GM21737 (cell line): Measurements from ENCODE around the gene THADA.

Source experiments
- ATAC-seq: cut with Tn5 transposase; IDR thresholded peaks from one replicate; pipeline ENCODE4 v1.9.1; 2021; ENCODE audit warnings: mild to moderate bottlenecking, moderate library complexity; ENCODE audit not compliant: unreplicated experiment

Gene THADA

DNA sequence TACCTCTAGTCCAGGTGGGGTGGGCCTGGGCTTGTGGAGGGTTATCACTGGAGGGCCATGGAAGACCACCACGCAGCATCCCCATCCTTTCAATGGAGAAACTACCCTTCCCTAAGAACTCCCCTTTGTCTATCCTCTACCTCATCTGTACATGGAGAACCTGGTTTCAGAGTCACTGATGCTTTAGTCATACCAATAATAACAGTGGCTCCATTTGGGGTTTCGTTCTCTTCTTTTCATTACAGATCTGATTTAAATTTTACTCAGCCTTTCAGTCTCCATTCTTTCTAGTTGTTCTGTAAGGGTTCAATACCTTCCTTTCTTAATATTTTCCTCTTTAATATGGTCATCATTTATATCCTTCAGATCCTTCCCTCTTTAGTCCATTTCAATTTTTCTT lies 314.8 kb downstream of the THADA start:
- ATAC-seq = no peak

GRCh38 chr2:43279317-43279840 lies 316.5 kb downstream of the THADA start:
- ATAC-seq = no peak

- no peak for ATAC-seq
These were observed 317.1 kb downstream of the THADA start for GRCh38 chr2:43278564-43279220.

DNA sequence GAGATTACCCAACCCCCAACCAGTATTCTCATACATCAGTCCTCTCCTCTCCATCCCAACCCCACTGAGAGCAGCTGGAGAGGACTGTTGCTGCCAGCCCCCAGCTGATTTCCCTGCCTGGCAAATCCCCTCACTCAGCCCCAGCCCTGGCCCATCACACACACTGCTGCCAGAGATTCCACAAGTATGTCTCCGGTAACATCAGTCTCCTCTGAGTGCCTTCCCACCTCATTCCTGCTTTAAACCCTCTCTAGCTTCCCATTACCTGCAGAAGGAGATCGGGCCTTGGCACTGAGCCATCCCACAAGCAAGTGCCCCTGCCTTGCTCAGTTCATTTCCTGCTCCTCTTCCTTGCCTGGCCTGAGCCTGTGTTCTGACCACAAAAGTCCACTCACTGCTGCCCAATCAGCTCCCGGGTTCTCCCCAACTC lies 318.9 kb downstream of the THADA start:
- no peak for ATAC-seq

GRCh38 chr2:43276266-43276941 lies 319.4 kb downstream of the THADA start:
- no peak for ATAC-seq

DNA sequence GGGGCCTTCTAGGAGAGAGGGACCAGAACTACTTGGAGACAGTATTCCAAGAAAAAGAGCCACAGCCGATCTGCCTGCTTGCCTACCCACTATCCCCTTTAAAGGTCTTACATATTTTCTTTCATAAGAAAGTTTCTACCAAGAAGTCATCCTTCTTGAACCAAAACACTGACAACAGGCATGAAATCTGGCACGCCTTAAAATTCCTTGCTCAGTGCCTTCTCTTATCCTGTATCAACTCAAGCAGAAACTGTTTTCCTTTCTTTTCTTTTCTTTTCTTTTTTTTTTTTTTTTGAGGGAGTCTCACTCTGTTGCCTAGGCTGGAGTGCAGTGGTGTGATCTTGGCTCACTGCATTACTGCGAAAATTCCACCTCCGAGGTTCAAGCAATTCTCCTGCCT lies 321.1 kb downstream of the THADA start:
- ATAC-seq = no peak

GRCh38 chr2:43274055-43274454 lies 321.8 kb downstream of the THADA start:
- no peak for ATAC-seq

DNA sequence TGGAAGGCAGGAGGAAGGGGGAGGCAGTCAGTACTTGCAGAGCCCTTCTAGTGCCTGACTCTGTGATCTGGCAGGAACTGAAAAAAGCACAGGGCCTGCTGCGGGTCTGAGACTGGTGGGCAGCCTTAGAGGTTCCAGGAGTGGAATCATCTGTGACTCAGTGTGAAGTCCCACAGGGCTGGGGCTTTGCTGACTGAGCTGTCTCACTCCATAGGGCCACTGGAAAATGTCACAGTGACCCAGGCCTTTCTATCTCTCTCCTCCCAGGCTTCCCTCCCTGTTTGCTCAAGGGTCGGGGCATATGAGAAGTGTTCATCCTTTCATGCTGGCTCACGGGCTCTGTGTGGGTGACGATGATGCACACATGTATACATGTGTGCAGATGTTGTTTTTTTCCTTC lies 322.3 kb downstream of the THADA start:
- ATAC-seq = no peak

DNA sequence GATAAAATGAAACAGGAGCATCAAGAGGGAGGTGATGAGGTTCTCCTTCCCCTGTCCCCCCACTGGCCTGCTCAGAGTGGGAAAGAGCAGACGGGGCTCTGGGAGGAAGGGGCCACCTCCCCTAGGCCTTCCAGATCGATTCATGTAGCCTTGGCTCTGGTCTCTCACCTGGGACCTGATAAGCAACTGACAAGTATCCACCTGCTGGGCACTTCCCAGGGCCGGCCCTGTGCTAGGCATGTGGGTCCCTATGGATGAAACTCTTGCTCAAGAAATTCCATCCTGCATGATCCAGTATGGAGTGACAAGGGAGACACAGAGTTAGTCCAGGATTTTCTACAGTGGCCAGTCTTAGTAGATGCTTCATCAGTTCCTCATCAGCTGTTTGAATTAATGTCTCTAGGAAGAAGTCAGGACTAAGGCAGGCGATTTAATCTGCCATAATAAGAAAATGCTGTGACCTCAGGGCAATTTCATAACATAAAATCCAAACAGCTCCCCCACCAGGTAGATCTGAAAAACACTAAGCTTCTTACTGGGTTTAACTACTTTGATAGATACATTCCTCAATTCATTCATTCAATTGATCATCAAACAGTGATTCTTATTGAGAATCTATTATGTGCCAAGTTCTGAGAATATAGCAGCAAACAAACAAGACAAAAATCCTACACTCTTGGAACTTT lies 324.8 kb downstream of the THADA start:
- ATAC-seq = no peak

DNA sequence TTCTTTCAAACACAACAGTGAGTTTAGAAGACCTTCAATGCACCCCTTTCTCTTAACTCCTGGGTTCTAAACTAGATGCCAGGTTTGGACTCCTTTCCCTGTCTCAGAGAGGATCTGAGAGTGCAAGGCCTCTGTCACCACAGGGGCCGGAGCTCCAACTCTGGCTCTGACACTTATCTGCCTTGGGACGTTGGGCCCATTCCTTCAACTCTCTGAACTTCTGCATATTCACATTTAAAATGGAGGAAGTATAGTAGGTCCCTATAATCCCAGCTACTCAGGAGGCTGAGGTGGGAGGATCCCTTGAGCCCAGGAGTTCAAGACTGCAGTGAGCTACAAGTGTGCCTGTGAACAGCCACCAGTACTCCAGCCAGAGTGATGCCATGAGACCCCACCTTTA lies 325.4 kb downstream of the THADA start:
- no peak for ATAC-seq

- ATAC-seq = no peak
These were observed 326.1 kb downstream of the THADA start for GRCh38 chr2:43269706-43270105.

DNA sequence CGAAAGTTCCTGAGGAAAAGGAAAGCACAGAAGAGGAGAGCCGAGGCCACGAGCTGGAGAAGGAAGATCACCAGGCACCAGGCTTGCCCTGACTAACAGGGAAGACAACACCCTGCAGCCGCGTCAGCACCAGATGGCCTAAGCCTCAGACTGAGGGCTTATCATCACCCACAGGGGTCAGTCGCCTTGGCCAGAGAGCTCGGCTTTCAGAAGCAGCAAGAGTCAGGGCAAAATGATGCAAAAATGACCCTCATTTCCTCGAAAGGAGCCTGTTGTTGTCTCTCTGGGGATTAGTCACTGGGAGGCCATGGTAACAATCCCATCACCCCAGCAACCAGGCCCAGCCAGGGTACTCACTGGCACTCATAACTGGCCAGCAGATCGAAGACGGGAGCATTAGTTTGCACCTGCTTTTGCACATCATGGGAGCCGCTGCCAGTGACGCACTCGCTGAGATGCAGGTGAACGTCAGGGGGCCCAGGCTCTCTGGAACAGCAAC lies 326.7 kb downstream of the THADA start:
- no peak for ATAC-seq

- ATAC-seq = no peak
These were observed 327.5 kb downstream of the THADA start for GRCh38 chr2:43268066-43268953.

DNA sequence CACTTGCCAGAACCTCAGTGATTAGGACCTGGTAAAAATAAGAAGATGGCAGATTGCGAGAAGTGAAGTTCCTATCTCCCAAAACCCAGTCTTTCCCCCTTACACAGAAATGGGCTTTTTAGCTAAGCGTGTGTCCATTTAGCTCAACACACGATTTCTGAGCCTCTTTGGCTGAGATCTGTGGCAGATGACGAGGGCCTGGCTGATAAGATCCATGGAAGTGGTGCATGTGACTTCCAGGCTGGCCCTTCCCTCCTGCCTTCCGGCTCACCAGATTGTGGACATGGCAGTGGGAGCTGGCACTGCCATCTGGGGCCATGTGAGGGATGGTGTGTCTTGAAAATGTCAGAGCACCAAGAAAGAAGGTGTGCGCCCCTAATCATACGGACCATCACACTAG lies 328.5 kb downstream of the THADA start:
- no peak for ATAC-seq

- no peak for ATAC-seq
These were observed 329.1 kb downstream of the THADA start for GRCh38 chr2:43266711-43267111.

DNA sequence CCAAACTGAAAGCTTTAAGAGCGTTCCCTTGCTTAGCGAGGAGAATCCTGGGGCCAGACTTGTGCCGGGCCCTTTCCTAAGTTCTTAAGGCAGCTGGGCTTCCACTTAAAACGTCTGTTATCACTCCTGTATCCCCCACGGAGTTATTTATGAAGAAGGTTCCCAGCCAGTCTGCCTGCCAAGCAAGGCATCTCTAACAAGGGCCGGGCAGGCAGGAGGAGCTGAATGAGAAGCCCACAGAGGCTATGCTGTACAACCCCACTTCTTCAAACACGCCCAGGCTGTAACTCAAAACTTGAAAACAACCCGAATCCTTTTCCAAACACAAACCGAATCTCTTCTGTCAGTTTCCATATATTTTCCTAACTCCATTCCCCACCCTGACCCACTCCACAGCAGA lies 330.4 kb downstream of the THADA start:
- ATAC-seq = no peak

GRCh38 chr2:43265001-43265400 lies 330.8 kb downstream of the THADA start:
- ATAC-seq = no peak

DNA sequence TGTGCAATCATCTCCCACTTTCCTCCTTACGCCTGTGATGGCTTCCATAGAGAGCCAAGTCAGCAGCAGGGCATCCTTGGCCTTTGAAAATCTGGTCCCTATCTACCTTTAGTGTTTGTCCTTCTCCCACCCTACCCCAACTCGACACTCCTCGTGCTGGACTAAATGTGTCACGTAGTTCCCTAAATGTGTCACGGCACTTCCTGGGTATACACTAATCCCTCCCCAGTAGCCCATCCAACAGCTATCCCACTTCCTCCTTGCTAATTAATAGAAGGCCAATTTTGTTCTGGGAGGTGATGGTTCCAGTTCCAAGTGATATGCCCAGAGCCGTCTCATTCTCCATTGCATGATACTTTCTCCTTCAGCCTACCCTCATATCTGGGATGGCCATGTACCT lies 332.9 kb downstream of the THADA start:
- ATAC-seq = no peak

DNA sequence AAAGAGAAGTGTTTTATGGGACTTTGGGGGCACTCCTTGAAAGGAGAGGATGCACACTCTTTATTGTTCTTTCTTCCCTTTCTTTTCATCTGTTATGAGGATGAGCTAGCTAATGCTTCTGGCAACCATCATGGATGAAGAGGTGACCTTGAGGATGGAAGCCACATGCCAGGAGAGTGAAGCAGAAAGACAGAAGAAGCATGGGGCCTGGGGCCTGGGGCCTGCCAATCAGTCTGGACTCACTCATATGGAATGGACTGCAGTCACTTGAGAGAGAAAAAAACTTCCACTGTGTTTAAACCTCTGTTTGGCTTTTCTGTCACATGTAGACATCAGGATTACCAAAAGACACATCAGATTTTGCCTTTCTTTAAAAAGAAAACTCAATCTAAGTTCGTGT lies 333.6 kb downstream of the THADA start:
- no peak for ATAC-seq

DNA sequence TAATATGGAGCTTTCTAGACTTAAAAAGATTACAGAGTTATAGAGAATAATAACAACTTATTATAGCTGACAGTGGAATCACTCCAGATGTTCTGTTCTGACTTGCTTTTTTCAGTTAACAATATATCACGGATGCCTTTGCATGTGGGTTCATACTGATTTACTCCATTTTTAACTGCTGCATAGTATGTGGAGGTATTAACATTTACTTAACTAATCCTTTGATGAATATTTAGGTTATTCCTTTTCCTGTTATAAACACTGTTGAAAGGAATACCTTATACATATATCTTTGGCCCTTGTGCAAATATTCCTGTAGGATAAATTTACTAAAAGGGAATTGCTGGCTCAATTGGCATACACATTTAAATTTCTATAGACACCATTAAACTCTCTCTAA lies 336.3 kb downstream of the THADA start:
- no peak for ATAC-seq
